Neuronal stem cell (in vitro differentiated cells): ENCODE measurements around the gene SPOPL.

Experiments
- DNase-seq: peaks from one replicate; pipeline ENCODE4 v3.0.0-alpha.2; 2013; ENCODE audit warnings: low spot score
- H2AFZ ChIP-seq: one replicate; pipeline ENCODE4 v1.6.1; 2013; ENCODE audit warnings: mild to moderate bottlenecking, low read length, inconsistent platforms
- H2AK5ac ChIP-seq: 2 replicates; pipeline ENCODE4 v1.6.1; 2013; ENCODE audit warnings: low read depth, mild to moderate bottlenecking, inconsistent platforms, low read length, moderate library complexity, mixed read lengths
- H2BK120ac ChIP-seq: 2 replicates; pipeline ENCODE4 v1.6.1; 2013; ENCODE audit warnings: low read depth, mild to moderate bottlenecking, inconsistent platforms, low read length, moderate library complexity, mixed read lengths
- H2BK12ac ChIP-seq: one replicate; pipeline ENCODE4 v1.6.1; 2013; ENCODE audit warnings: low read length, inconsistent platforms
- H2BK15ac ChIP-seq: 2 replicates; pipeline ENCODE4 v1.6.1; 2013; ENCODE audit warnings: mild to moderate bottlenecking, low read length, inconsistent platforms, mixed read lengths
- H2BK5ac ChIP-seq: one replicate; pipeline ENCODE4 v1.6.1; 2013; ENCODE audit warnings: inconsistent platforms, mild to moderate bottlenecking, low read length, moderate library complexity
- H3K14ac ChIP-seq: one replicate; pipeline ENCODE4 v1.6.1; 2013; ENCODE audit warnings: low read length, inconsistent platforms
- H3K18ac ChIP-seq: 2 replicates; pipeline ENCODE4 v1.6.1; 2013; ENCODE audit warnings: low read length, inconsistent platforms
- H3K23ac ChIP-seq: 2 replicates; pipeline ENCODE4 v1.6.1; 2013; ENCODE audit warnings: low read depth, mild to moderate bottlenecking, mixed read lengths, low read length, inconsistent platforms; ENCODE audit not compliant: poor library complexity
- H3K27ac ChIP-seq: replicated peaks from 3 replicates; pipeline ENCODE4 v1.5.1; 2013; ENCODE audit warnings: low read length, inconsistent platforms
- H3K27me3 ChIP-seq, 3 experiments: 2 replicates each; pipeline ENCODE4 v1.6.1; 2013; ENCODE audit warnings: low read length in 3 of 3, mild to moderate bottlenecking in 2 of 3, inconsistent platforms in 1 of 3, low read depth in 1 of 3, mixed read lengths in 1 of 3, moderate library complexity in 1 of 3; ENCODE audit not compliant: control insufficient read depth in 3 of 3, insufficient read depth in 3 of 3
- H3K36me3 ChIP-seq, 2 donors: replicated peaks in 1 of 2; 2 replicates each; pipeline ENCODE4 v1.6.1; 2013; ENCODE audit warnings: low read length in 2 of 2; ENCODE audit not compliant: control insufficient read depth in 2 of 2, insufficient read depth in 2 of 2
- H3K4ac ChIP-seq: 2 replicates; pipeline ENCODE4 v1.6.1; 2013; ENCODE audit warnings: inconsistent platforms, mild to moderate bottlenecking, low read length, moderate library complexity
- H3K4me1 ChIP-seq, 2 donors: 1 replicate in 1 of 2; 2 replicates in 1 of 2; pipeline ENCODE4 v1.6.1; 2013; ENCODE audit warnings: low read length in 2 of 2, low read depth in 1 of 2; ENCODE audit not compliant: control insufficient read depth in 2 of 2, insufficient read depth in 1 of 2
- H3K4me2 ChIP-seq: one replicate; pipeline ENCODE4 v1.6.1; 2013; ENCODE audit warnings: mild to moderate bottlenecking, low read length, inconsistent platforms; ENCODE audit not compliant: insufficient read depth, poor library complexity, severe bottlenecking
- H3K4me3 ChIP-seq, 2 donors: 2 replicates each; pipeline ENCODE4 v1.5.1; 2013; ENCODE audit warnings: low read length in 2 of 2, mild to moderate bottlenecking in 2 of 2, inconsistent platforms in 1 of 2, moderate library complexity in 1 of 2
- H3K79me1 ChIP-seq: one replicate; pipeline ENCODE4 v1.6.1; 2013; ENCODE audit warnings: low read depth, mild to moderate bottlenecking, inconsistent platforms, low read length, moderate library complexity
- H3K9ac ChIP-seq: one replicate; pipeline ENCODE4 v1.6.1; 2013; ENCODE audit warnings: mild to moderate bottlenecking, low read depth, low read length, inconsistent platforms; ENCODE audit not compliant: poor library complexity
- H3K9me3 ChIP-seq, 2 donors: replicated peaks in 1 of 2; 2 replicates each; pipeline versions ENCODE3 to v1.6.1; 2013; ENCODE audit warnings: low read length in 2 of 2, mild to moderate bottlenecking in 2 of 2, inconsistent platforms in 1 of 2, low read depth in 1 of 2, mixed read lengths in 1 of 2, moderate library complexity in 1 of 2; ENCODE audit not compliant: control insufficient read depth in 2 of 2, insufficient read depth in 1 of 2
- H4K8ac ChIP-seq: one replicate; pipeline ENCODE4 v1.6.1; 2013; ENCODE audit warnings: low read depth, mild to moderate bottlenecking, inconsistent platforms, low read length, moderate library complexity
- H4K91ac ChIP-seq: one replicate; pipeline ENCODE4 v1.6.1; 2013; ENCODE audit warnings: low read length, low read depth, mild to moderate bottlenecking, inconsistent platforms; ENCODE audit not compliant: poor library complexity
- WGBS, 2 donors: extraction: QIAGEN DNeasy Blood & Tissue Kit; methylation state at CpG; one replicate each; pipeline ENCODE4 v1.1.7; 2013; ENCODE audit warnings: missing lambda C conversion rate in 2 of 2, mixed read lengths in 1 of 2; ENCODE audit not compliant: insufficient read length in 2 of 2, insufficient replicate concordance in 1 of 2; ENCODE audit errors: extremely low coverage in 2 of 2; 5-methylcytosine and 5-hydroxymethylcytosine counted together

The SPOPL gene

DNA sequence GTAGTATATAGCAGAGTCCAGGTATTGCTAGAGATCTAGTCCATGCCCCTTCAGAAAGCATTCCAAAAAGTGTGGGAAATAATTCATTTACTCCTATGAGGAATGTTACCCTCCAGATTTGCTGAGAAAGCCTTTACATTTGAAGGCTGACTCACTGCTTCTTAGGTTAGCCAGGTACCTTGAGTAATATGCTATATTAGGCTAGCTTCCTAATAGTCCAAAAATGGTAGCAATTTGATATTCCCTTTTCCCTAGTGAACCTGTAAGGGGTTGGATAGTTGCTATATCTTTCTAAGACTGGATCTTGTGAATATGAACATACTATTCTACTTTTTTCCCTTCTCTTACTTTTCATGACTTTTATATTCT, 63.6 kb downstream of the SPOPL start:
- Histone ChIP-seq H3K4me3 (no peak overlapping the region), H3K9ac (no peak overlapping the region), H2BK5ac (no peak overlapping the region), H3K27ac (no peak overlapping the region), H3K79me1 (no peaks in the 10 kb centered on the region), H3K9me3 (no peaks in the 10 kb centered on the region), H3K4me2 (no peak overlapping the region), H3K18ac (no peak overlapping the region), H2BK15ac (no peak overlapping the region), H3K36me3 (peaks cover 2 to 61% of the 10 kb centered on the region in 2 donors), H3K14ac (no peak overlapping the region), H3K4ac (no peak overlapping the region), H3K4me1 (no peaks in the 10 kb centered on the region), H4K8ac (no peak overlapping the region), H2BK12ac (no peak overlapping the region), H2BK120ac (no peak overlapping the region), H4K91ac (no peak overlapping the region), H2AFZ (no peak overlapping the region), H2AK5ac (no peak overlapping the region), H3K23ac (no peak overlapping the region), H3K27me3 (no peaks in the 10 kb centered on the region)
- DNase-seq, result no peak

DNA sequence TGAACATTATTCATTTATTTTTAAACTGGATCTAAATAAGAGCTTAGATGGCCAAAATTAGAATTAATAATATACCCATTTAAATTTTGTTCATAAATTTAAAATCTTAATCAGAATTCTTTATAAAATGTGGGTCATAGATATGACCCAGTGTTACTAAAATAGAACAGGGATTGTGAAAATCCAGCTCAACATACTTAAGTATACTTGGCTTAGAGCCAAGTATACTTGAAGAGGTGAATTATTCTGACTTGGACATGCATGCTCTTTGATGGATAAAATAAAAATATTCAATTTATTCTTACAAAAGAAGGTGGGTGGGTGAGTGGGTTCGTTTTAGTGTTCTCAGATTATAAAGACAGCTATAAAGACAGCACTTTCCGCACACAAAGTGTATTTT, 70.7 kb downstream of the SPOPL start:
- Histone ChIP-seq H2AFZ (no peak overlapping the region), H3K9me3 (peaks cover 2 to 3% of the 10 kb centered on the region in 2 donors), H3K9ac (no peak overlapping the region), H3K23ac (no peak overlapping the region), H2BK120ac (no peak overlapping the region), H3K4me1 (no peaks in the 10 kb centered on the region), H3K18ac (no peak overlapping the region), H4K8ac (no peak overlapping the region), H2BK12ac (no peak overlapping the region), H4K91ac (no peak overlapping the region), H3K27ac (no peak overlapping the region), H2BK5ac (no peak overlapping the region), H3K79me1 (no peaks in the 10 kb centered on the region), H3K14ac (no peak overlapping the region), H3K27me3 (no peaks in the 10 kb centered on the region), H3K36me3 (peaks cover 2 to 53% of the 10 kb centered on the region in 2 donors), H3K4ac (no peak overlapping the region), H2BK15ac (no peak overlapping the region), H3K4me3 (no peak overlapping the region), H3K4me2 (no peak overlapping the region), H2AK5ac (no peak overlapping the region)
- no CpG with 5 or more reads among the region's 2 CpGs for WGBS, 2 donors
- no peak for DNase-seq

DNA sequence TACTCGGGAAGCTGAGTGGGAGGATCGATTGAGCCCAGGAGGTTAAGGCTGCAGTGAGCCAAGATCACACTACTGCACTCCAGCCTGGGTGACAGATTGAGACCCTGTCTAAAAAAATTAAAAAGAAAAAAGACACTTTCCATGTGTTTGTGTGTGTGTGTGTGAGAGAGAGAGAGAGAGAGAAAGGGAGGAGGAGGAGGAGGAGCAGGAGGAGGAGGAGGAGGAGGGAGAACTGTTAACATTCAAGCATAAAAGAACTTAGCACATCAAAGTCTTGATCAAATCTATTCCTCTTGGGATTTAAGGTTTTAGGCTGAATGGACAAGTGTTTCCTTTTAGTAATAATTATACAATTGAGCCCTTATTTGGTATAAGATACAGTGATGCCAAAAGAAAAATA, 75.5 kb downstream of the SPOPL start:
- DNase-seq, result no peak
- Histone ChIP-seq H3K9ac (no peak overlapping the region), H3K23ac (no peak overlapping the region), H2AFZ (no peak overlapping the region), H3K36me3 (peaks cover 0 to 17% of the 10 kb centered on the region in 2 donors), H3K4me2 (no peak overlapping the region), H2BK120ac (no peak overlapping the region), H3K79me1 (no peaks in the 10 kb centered on the region), H3K9me3 (peaks cover 2 to 9% of the 10 kb centered on the region in 2 donors), H3K4me1 (no peaks in the 10 kb centered on the region), H2AK5ac (no peak overlapping the region), H3K27me3 (no peaks in the 10 kb centered on the region), H3K18ac (no peak overlapping the region), H4K91ac (no peak overlapping the region), H3K27ac (no peak overlapping the region), H3K4me3 (no peak overlapping the region), H4K8ac (no peak overlapping the region), H3K4ac (no peak overlapping the region), H3K14ac (no peak overlapping the region), H2BK15ac (no peak overlapping the region), H2BK12ac (no peak overlapping the region), H2BK5ac (no peak overlapping the region)
- no CpG with 5 or more reads among the region's 2 CpGs for WGBS, 2 donors

DNA sequence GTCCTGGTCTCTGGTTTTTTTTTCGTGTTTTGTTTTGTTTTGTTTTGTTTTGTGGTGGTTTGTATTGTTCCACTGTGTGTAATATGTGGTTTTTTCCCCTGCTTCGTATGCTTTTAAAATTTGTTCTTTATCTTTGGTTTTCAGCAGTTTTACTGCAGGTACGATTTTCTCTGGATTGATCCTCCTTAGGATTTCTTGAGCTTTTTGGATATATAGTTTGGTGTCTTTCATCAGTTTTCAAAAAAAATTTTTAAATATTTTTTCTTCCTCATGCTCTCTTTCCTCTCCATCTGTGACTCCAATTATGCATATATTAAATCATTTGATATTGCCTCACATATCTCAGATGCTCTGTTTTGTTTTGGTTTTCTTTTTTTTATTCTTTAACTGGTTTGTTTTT, 78.0 kb downstream of the SPOPL start:
- Histone ChIP-seq H3K4me3 (no peak overlapping the region), H2AFZ (no peak overlapping the region), H3K27ac (no peak overlapping the region), H3K18ac (no peak overlapping the region), H3K14ac (no peak overlapping the region), H3K27me3 (no peaks in the 10 kb centered on the region), H3K4me2 (no peak overlapping the region), H3K23ac (no peak overlapping the region), H3K36me3 (peaks cover 2 to 4% of the 10 kb centered on the region in 2 donors), H4K91ac (no peak overlapping the region), H2BK120ac (no peak overlapping the region), H4K8ac (no peak overlapping the region), H3K4me1 (no peaks in the 10 kb centered on the region), H3K9me3 (peaks cover 0 to 9% of the 10 kb centered on the region in 2 donors), H3K79me1 (no peaks in the 10 kb centered on the region), H3K4ac (no peak overlapping the region), H2BK15ac (no peak overlapping the region), H3K9ac (no peak overlapping the region), H2BK12ac (no peak overlapping the region), H2AK5ac (no peak overlapping the region), H2BK5ac (no peak overlapping the region)
- no CpG with 5 or more reads among the region's 3 CpGs for WGBS, 2 donors
- DNase-seq, result no peak
